Type B pancreatic cell (in vitro differentiated cells): ENCODE measurements around the gene ZSWIM4. TPM values are rescaled to one million over a fixed set of nuclear protein-coding genes. Genes with fewer than 3 reads are reported as not detected.

Source experiments
- DNase-seq: peaks from one replicate; pipeline ENCODE4 v3.0.0; 2021; ENCODE audit warnings: mixed read lengths; ENCODE audit not compliant: unreplicated experiment; ENCODE audit errors: extremely low spot score
- H3K27ac Mint-ChIP-seq: 2 replicates; pipeline ENCODE4 v1.8.0; 2021; ENCODE audit warnings: mild to moderate bottlenecking, mixed read lengths
- H3K27me3 Mint-ChIP-seq: 2 replicates; pipeline ENCODE4 v1.8.0; 2021; ENCODE audit warnings: mixed read lengths
- H3K36me3 Mint-ChIP-seq: 2 replicates; pipeline ENCODE4 v1.8.0; 2021; ENCODE audit warnings: mixed read lengths
- H3K4me1 Mint-ChIP-seq: one replicate; pipeline ENCODE4 v1.8.0; 2021; ENCODE audit warnings: mixed read lengths; ENCODE audit not compliant: unreplicated experiment
- H3K4me3 Mint-ChIP-seq: 2 replicates; pipeline ENCODE4 v1.8.0; 2021; ENCODE audit warnings: mild to moderate bottlenecking, mixed read lengths
- H3K9me3 Mint-ChIP-seq: 2 replicates; pipeline ENCODE4 v1.8.0; 2021; ENCODE audit warnings: mixed read lengths
- CTCF ChIP-seq: fragments of 200-600 bp; sonication (generic); conservative IDR thresholded peaks from 2 replicates; pipeline ENCODE4 v1.5.0; 2021; ENCODE audit warnings: antibody characterized with exemption, mild to moderate bottlenecking
- total RNA-seq: library from RNA; stranded (reverse); gene quantifications from 2 replicates; pipeline ENCODE4 v1.2.1, GENCODE V29; 2021; ENCODE audit warnings: low replicate concordance

The ZSWIM4 gene
- total RNA-seq, 1 donor from 2014 or later, result 15.0 TPM

- Mint-ChIP-seq H3K4me1 (peaks cover 12% of the 10 kb centered on the region), H3K9me3 (no peaks in the 10 kb centered on the region), H3K4me3 (peak overlapping the region; percentile 76), H3K27me3 (peaks cover 4% of the 10 kb centered on the region), H3K36me3 (no peaks in the 10 kb centered on the region), H3K27ac (no peak overlapping the region)
- TF ChIP-seq CTCF, result no peak
- DNase-seq, result no peak
These were observed 77.1 kb downstream of the ZSWIM4 start for GRCh38 chr19:13872339-13872694.

- no peak for DNase-seq
- H3K9me3 Mint-ChIP-seq, result no peaks in the 10 kb centered on the region
- H3K36me3 Mint-ChIP-seq, result no peaks in the 10 kb centered on the region
- H3K4me1 Mint-ChIP-seq, result peaks cover 8% of the 10 kb centered on the region
- peak overlapping the region; percentile 76 for H3K4me3 Mint-ChIP-seq
- no peak overlapping the region for H3K27ac Mint-ChIP-seq
- TF ChIP-seq CTCF, result peak; percentile 26
- H3K27me3 Mint-ChIP-seq, result no peaks in the 10 kb centered on the region
These were observed 77.6 kb downstream of the ZSWIM4 start for GRCh38 chr19:13872695-13873389.

- H3K27ac Mint-ChIP-seq, result no peak overlapping the region
- H3K9me3 Mint-ChIP-seq, result no peaks in the 10 kb centered on the region
- H3K4me1 Mint-ChIP-seq, result peaks cover 8% of the 10 kb centered on the region
- no peak for TF ChIP-seq CTCF
- H3K36me3 Mint-ChIP-seq, result no peaks in the 10 kb centered on the region
- no peak for DNase-seq
- no peak overlapping the region for H3K4me3 Mint-ChIP-seq
- H3K27me3 Mint-ChIP-seq, result no peaks in the 10 kb centered on the region
These were observed 78.7 kb downstream of the ZSWIM4 start for GRCh38 chr19:13873834-13874515.

- Mint-ChIP-seq H3K27me3 (no peaks in the 10 kb centered on the region), H3K27ac (no peak overlapping the region), H3K4me3 (no peak overlapping the region), H3K4me1 (peaks cover 11% of the 10 kb centered on the region), H3K9me3 (no peaks in the 10 kb centered on the region), H3K36me3 (no peaks in the 10 kb centered on the region)
- TF ChIP-seq CTCF, result no peak
- no peak for DNase-seq
These were observed 80.6 kb downstream of the ZSWIM4 start for GRCh38 chr19:13875824-13876223.

- Mint-ChIP-seq H3K36me3 (no peaks in the 10 kb centered on the region), H3K27ac (no peak within 1 kb of the TSS), H3K4me1 (peaks cover 10% of the 10 kb centered on the region), H3K27me3 (no peaks in the 10 kb centered on the region), H3K9me3 (no peaks in the 10 kb centered on the region), H3K4me3 (no peak within 1 kb of the TSS)
- DNase-seq, result no peak
- no peak for TF ChIP-seq CTCF
These were observed 81.6 kb downstream of the ZSWIM4 start, which contains the start of gene NANOS3 for GRCh38 chr19:13876834-13877233. Gene NANOS3, plus strand, starts transcription at chr19:13877134. Its CDS starts 115 bp downstream, at chr19:13877249.
